Measurements from ENCODE around the gene TRIM44.
"Not testable (repeated sequence)": the region's sequence is repeated elsewhere in the genome, so short reads cannot be mapped to it uniquely, and the experiment has no call there.

Gene TRIM44

DNA sequence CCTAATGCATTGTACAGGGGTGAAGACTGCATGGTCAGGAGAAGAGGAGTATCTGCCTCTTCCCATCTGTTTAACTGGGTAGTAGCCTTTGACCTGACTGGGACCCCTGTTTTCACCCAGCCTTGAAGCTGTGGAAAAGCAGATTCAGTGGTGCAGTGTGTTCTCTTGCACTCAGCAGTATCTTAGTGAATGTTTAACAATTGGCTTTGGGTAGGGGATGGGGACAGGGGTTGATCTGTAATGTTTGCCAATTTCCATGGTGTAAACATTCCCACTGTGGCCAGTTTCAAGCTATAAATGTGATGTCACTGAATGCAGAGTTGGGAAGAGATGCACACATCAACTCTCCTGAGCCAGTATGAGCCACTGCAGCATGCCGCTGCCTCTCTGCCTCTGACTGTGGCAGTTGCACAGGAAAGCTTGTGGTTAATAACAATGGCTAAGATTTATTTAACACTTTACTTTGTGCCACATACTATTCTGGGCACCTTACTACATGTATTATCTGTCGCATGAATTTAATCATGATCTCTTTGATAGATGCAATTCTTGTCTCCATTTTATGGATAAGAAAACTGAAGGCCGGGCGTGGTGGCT is 28.6 kb upstream of the TRIM44 start:
- DNase-seq (ENCODE audit: low spot score), result no peak

DNA sequence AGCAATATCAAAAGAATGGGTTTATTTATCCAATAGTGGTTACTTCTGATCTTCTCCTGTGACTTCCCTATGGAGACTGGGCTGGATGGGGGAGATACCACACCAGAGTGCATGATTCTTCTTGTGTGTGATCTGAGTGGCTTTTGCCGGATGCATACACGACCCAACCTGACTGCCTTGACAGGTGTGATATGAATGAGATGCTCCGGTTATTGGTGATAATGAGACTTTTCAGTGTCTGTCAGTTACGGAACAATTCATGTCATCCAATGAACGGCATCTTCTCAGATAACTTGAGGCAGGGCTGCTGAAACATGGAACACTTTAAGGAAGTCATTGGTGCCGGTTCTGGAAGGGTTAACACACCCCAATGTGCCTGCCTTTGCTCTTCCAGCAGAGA is 26.6 kb upstream of the TRIM44 start:
- no peak for DNase-seq (ENCODE audit: low spot score)

DNA sequence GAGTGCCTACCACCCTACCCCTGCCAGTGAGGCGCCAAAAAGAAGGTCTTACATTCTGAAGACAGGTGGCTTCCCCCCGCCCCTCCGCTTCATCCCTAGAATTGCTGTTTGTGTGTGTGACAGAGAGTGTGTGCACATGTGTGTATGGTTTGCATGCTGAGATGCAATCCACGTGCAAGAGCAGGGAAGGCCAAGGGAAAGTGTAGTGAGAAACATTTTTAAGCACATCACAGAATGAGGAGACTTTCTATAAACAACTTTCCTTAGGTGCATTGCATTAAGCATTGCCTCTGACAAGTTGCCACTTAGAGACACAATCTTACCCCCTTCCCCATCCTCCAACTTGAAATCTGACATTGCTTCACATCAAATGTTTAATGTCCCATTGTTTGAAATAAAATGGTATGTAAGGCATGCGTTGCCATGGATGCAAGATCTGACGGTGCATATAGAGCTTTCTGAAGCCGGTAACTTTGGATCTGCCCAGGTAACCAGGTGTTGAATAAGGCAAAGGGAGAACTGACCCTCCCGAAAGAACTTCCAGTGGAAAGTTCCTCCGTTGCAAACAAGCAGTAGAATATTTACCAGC is 22.9 kb upstream of the TRIM44 start:
- DNase-seq (ENCODE audit: low spot score), result no peak

DNA sequence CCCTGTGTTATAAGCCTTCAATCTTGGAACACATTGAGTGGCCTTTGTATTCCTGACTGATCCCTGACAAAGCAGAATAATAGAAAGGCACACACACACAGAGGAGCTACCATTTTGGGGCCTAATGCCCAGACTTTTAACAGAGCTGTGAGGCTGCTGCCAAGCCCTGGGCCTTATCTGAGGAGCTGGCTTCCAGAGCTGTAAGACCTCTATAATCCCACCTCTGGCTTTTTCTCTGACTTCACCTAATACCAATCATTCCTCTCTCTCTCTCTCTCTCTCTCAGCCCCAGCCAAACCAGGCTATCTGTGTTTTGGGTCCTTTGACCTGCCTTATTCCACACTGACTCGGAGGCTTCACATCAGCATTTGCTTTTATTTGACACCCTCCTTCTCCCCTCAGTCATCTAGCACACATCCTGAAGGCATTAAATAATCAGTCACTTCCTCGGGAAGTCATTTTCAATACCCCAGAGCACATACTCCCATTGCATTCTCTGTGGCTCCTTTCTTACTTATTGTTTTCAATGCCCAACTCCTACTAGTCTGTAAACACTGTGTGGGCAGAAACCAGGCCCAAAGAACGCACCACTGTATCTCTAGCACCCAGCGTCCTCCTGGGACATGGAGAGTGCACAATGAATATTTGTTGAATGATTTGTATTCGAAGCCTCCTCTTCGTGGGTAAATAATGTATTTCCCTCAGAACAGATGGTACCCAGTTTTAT is 21.2 kb upstream of the TRIM44 start:
- DNase-seq (ENCODE audit: low spot score), result peak; percentile 7

DNA sequence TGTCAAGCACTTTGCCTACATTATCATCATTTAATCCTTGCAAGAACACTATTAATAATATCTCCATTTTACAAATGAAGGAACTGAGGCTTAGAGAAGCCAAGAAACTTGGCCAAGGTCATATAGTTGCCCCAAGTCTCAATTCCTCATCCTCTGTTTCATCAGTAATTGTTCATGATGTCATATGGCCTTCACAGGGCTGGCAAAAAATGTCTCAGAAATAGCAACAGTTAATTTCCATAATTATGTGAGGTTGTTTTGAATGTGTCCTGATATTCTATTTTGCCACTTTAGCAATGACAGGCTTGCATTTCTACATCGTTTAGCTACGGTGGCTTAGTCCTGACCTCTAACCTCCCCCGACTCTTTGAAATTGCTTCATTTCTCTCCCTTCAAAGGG is 20.6 kb upstream of the TRIM44 start:
- DNase-seq (ENCODE audit: low spot score), result no peak

DNA sequence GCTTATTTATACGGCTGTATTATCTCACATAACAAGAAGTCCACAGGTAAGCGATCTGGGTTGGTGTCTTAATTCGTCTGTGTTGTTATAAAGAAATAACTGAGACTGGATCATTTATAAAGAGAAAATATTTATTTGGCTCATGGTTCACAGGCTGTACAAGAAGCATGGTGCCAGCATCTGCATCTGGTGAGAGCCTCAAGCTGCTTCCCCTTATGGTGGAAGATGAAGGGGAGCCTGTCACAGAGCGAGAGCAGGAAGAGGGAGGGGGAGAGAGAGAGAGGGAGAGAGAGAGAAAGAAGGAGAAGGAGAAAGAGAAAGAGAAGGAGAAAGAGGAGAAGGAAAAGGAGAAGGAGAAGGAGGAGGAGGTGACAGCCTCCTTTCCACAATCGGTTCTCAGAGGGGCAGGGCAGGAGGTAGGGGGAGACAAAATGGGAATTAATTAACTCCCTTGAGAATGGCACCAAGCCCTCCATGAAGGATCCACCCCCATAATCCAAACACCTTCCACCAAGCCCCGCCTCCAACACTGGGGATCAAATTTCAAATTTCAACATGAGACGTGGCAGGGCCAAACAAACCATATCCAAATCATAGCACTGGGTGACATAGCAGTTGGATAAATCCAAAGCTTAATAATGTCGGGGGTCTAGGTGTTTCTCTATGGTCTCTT is 15.0 kb upstream of the TRIM44 start:
- DNase-seq (ENCODE audit: low spot score), result no peak

DNA sequence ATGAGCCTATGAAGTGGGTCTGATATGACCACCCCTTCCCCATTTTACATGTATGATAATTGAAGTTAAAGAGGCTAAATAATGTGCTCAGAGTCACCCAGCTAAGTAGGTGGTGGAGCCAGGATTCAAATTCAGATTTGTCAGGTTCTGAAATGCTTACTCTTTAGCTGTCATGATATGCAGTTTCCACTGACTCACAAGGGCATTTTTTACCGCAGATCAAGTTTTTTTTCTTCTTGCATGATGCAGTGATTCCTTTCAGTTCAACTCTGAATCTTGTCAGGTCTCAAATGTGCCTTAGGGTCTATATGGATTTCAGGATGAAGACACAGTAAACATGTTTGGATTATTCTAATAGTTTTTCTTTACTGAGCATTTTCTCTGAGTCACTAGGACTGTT is 12.6 kb upstream of the TRIM44 start:
- no peak for DNase-seq (ENCODE audit: low spot score)

DNA sequence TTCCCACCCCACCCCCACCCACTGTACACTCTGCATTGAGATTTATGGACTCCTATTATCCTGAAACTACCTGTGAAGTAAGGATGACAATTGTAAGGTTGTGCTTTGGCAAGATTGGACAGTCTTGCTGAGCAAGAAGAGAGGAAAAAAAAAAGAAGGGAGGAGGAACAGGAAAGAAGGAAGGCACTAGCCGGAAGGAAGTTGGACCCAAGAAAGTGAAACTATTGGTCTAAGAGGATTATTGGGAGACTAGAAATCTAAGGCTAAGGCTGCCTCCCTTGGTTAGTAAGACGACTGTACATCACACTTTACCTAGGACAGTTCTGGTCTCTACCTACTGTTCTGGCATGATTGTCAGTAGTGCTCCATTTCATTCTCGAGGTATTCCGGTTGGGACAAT is 12.1 kb upstream of the TRIM44 start:
- DNase-seq (ENCODE audit: low spot score), result no peak

DNA sequence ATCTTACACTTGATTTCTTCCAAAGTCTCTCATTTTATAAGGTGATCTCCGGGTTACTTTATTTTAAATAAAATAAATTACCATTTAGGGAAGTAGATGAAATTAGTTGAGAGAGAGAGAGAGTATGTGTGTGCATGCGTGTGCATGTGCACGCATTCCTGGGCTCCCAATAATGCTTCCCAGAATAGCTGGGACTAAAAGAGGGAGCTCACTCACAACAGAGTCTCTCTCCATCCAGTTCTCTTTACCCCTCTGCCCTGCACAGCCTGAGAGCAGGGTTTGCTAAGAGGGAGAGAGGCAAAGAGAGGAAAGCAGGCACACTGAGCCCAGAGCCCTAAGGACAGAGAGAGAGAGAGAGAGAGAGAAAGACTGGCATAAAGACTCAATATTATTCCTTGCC is 11.3 kb upstream of the TRIM44 start:
- no peak for DNase-seq (ENCODE audit: low spot score)

DNA sequence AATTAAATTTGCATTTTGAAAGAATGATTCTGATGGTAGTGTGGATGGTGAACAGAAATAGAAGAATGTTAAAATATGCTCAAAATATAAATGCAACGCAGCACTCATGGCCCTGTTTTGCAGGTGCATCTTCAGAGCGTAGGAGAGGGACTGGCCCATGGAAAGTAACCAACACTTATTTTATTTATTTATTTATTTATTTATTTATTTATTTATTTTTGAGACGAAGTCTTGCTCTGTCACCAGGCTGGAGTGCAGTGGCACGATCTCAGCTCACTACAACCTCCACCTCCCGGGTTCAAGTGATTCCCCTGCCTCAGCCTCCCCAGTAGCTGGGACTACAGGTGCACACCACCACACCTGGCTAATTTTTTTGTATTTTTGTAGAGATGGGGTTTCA is 9.8 kb upstream of the TRIM44 start:
- DNase-seq (ENCODE audit: low spot score), result not testable (repeated sequence)

DNA sequence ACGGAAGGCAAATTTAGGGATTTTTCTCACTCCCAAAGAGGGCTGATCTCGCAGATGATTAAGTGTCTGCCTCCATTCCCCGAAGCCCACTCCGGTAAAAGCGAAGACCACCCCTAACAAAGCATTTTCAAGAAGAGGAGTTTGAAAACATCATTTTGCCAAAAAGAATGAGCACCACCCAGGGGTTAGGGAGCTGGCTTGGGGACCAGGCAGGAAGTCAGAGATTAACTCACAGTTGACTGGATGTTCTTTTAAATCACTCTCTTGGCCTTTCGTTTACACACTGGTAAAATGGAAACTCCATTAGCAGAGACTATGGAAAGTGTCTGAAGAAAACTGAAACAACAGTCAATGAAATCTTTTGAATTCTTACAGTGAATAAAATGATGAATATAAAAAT is 7.9 kb upstream of the TRIM44 start:
- DNase-seq (ENCODE audit: low spot score), result no peak

DNA sequence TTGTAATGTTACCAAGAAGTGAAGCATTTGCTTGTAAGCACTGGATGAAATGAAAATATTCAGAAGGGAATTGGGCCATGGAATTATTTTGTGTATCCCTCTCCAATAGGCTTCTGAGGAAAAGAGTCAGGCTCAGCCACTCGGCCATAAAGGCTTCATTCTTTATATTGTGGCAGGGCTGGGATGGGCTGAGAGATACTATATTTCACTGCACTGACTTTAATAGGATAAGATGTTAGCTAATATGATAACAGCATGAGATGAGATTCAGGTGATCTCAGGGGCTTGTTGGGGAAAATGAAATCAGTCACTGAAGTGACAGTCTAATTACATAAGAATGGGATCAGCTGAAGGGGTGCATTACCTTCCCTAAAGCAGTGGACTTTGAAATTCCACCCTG is 7.3 kb upstream of the TRIM44 start:
- DNase-seq (ENCODE audit: low spot score), result no peak

DNA sequence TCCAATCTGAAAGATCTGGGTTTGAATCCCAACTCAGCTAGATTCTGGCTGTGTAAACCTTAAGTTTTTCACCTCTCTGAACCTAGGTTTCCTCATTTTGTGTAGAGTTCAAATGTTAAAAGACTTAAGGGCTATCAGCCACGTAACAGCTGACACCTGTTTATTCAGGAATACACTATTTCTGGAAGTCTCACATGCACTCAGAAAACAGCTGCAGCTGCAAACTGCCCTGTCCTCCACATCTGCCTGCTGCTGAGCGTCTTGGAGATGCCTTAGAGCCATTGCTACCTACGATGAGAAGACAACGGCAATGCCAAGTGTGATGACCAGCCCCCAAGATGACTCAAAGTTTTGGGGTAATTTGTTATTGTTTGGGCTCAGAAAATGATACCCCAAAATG is 6.7 kb upstream of the TRIM44 start:
- no peak for DNase-seq (ENCODE audit: low spot score)

DNA sequence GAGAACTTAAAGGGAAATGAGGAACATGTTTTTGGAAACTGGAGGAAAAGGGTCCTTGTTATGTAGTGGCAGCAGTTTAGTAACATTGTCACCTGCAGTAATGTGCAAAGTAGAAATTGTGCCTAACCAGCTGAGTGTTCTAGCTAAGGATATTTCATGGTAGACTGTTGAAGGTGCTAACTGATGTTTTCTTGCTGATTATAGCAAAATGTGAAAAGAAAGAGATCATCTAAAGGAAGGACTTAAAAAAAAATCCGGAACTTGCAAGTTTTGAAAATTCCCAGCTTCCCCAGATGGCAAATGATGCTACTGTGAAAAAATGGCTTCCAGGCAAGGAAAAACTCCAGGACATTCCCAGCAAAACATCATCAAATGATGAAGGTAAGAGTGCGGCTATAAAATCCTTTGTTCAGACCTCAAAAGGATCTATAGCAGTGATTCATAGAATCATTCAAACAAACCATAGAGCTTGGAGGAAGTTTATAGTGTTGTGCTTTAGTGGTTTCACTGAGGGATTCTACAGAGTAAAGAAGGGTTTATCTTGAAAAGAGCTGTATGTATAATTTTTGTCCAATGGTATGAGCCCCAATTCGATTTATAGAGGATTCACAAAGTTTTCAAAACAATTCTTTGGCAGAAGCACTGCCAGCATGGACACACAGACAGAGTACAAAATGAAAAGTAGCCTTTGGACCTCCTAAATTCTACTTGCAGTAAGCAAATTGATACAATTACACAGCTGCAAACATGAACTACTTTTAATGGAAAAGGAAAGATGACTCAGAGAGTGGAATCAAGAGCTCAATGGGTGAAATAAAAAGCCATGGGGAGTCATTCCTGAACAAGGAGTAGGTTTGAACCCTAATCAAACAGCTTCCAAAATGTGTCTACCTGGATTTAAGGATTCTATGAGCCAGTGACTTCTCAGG is 4.3 kb upstream of the TRIM44 start:
- DNase-seq (ENCODE audit: low spot score), result no peak

DNA sequence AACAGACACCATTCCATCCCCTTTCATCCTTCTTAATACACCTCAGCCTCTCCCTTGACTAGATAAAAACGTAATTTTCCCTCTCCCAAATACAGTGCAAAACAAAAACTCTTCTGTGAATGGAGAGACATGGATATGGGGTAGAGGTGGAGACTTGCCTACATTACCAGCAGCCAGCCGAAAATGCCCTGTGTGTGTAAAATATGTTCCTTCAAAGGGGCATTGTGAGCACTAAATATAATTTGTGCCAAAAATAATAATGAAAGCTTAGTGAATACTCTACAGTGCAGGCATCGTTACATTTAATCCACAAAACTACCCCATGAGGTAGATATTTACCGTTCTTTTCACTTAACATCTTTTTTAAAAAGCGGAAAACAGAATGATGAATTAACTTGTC is 1.0 kb upstream of the TRIM44 start:
- DNase-seq (ENCODE audit: low spot score), result no peak

DNA sequence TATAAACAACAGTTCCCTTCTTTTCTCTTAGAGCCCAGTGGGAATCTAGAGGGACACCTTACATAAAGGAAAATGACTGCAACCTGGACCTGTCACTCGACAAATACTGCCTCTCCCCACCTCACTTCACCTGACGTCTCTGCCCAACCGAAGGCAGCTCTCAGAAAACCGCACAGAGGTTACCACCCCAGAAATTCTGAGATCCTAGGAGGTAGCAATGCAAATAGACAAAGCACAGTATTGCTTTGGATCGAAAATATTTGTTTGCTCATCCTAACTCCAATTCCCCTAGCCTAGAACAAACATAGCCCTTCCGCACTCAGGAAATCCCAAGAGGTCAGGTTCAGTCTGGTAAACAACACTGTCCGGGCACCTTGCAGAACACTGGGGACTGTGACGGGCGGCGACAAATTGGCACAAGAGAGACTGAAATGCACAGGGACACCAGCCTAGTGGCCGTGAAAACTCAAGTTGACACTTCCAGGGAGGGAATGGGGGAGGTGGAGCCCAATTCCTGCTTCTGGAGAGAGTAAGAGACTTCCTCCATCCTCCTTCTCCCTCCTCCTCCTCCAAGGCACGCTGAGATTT is 420 bp upstream of the TRIM44 start:
- DNase-seq (ENCODE audit: low spot score), result no peak

DNA sequence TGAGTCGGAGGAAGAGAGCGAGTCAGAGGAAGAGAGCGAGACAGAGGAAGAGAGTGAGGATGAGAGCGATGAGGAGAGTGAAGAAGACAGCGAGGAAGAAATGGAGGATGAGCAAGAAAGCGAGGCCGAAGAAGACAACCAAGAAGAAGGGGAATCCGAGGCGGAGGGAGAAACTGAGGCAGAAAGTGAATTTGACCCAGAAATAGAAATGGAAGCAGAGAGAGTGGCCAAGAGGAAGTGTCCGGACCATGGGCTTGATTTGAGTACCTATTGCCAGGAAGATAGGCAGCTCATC is 780 bp downstream of the TRIM44 start:
- no peak for DNase-seq (ENCODE audit: low spot score)

DNA sequence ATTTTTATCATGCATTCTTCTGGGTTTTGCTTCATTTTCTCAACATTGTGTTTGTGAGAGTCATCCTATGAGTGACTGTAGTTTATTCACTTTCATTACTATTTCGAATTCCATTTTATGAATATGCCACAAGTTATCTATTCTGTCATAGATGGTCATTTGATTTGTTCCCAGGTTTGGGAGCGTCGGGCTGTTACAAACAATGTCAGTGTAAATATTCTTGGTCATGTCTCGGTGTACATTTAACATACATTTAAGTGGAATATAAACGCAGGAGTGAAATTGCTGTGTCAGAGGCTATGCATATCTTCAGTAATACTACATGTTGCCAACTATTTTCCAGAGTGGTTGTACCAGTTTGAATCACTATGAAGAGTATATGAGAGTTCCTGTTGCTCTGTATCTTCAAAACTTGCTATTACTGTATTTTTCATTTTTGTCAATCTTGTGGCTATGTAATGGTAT is 2.4 kb downstream of the TRIM44 start:
- no peak for DNase-seq (ENCODE audit: low spot score)

DNA sequence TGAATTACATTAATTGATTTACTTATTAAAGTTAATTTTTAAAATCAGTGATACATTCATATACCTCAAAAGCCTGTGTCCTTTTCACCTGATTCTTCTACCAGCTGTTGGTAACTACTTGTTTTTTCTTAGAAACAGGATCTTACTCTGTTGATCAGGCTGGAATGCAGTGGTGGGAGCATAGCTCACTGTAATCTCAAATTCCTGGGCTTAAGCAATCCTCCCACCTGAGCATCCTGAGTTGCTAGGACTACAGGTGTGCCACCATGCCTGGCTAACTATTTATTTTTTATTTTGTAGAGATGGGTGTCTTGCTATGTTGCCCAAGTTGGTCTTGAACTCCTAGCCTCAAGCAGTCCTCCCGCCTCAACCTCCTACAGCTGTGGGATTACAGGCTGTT is 4.7 kb downstream of the TRIM44 start:
- no peak for DNase-seq (ENCODE audit: low spot score)

DNA sequence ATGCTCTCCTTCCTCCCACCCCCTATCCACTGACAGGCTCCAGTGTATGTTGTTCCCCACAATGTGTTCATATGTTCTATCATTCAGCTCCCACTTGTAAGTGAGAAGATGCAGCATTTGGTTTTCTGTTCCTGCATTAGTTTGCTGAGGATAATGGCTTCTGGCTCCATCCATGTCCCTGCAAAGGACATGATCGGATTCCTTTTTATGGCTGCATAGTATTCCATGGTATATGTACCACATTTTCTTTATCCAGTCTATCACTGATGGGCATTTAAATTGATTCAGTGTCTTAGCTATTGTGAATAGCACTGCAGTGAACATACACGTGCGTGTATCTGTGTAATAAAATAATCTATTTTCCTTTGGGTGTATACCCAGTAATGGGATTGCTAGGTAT is 5.8 kb downstream of the TRIM44 start:
- DNase-seq (ENCODE audit: low spot score), result not testable (repeated sequence)

DNA sequence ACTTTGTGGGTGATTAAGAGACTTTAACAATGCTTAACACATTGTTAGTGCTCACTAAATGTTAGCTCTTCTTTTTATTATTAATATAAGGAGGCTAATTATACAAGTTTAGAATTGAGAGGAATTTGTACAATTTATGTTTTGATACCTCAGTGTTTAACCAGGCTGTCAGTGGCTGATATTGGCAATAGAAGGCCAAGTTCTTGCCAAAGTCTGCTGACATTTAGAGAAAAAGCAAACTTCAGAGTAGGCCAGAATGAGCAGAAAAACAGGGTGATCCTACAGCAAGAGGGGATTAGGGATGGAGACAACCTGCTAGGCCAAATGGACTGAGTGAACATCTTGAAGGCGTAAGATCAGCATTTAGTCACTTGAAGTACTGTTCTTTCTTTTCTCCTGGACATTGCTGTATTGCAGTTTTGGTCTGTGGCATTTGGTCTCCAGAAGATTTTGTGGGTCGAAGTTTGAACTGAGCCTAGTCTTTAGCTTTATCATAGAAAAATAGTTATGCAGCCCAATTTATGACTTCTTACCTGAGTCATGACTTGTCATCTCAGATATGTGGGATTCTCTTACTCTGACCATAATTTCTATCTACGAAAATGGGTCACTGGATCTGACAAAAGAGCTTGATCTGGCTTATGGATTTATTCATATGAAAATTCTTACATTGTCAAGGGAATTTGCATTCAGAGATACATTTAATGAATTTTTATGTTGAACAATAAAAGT is 9.0 kb downstream of the TRIM44 start:
- no peak for DNase-seq (ENCODE audit: low spot score)
